ENCODE measurements around the gene UBXN7.
"Not testable (repeated sequence)": the region's sequence is repeated elsewhere in the genome, so short reads cannot be mapped to it uniquely, and the experiment has no call there.

GRCh38 chr3:196424421-196424820 is 7.8 kb downstream of the UBXN7 start:
- not testable (repeated sequence) for TF ChIP-seq CTCF (IDR thresholded peaks at IDR 0.05; ENCODE audit: low read depth, low read length); POLR2A (IDR thresholded peaks at IDR 0.05; ENCODE audit: extremely low read depth, insufficient read length); MYC (IDR thresholded peaks at IDR 0.05; ENCODE audit: low read depth, low read length)
- TF ChIP-seq, protein P1, sequence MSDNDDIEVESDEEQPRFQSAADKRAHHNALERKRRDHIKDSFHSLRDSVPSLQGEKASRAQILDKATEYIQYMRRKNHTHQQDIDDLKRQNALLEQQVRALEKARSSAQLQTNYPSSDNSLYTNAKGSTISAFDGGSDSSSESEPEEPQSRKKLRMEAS (IDR thresholded peaks at IDR 0.05; ENCODE audit: low read depth, low read length): not testable (repeated sequence)
